ENCODE measurements around the gene STXBP5L.
"Not testable (repeated sequence)": the region's sequence is repeated elsewhere in the genome, so short reads cannot be mapped to it uniquely, and the experiment has no call there.

Gene STXBP5L

DNA sequence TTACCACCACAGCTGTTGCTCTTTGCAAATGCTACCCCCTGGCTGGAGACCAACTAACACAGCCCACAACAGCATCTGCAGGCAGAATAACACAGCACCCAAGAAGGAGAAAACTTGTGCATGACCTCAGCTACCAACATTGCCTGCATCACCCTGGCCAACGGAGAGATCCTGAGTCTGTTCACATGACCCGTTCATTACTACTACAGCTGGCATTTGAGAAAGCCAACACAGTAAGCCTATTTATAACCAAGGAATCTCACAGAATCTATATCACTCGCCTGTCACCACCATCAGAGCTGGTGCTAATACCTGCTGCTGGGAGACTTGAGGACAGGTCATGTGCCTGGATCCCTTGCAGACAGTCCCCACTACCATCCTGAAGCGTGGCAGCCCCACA lies 422.6 kb downstream of the STXBP5L start:
- Histone ChIP-seq H3K79me2 (ENCODE audit: insufficient read depth, low read length) (no peaks in the 10 kb centered on the region), H3K9ac (ENCODE audit: low read depth, low read length, poor library complexity, severe bottlenecking) (no peak overlapping the region), H3K4me1 (ENCODE audit: insufficient read depth, low read length, poor library complexity, severe bottlenecking) (no peaks in the 10 kb centered on the region), H3K4me3 (ENCODE audit: low read length, poor library complexity, severe bottlenecking) (no peak overlapping the region), H3K4me2 (ENCODE audit: low read depth, low read length, poor library complexity, severe bottlenecking) (no peak overlapping the region), H3K9me3 (ENCODE audit: insufficient read depth, low read depth, low read length) (no peaks in the 10 kb centered on the region), H3K9me2 (replicated peaks; ENCODE audit: low read depth, low read length) (no peaks in the 10 kb centered on the region), H2AFZ (ENCODE audit: low read length) (no peak overlapping the region), H4K20me1 (ENCODE audit: insufficient read depth, low read length, poor library complexity, severe bottlenecking) (no peaks in the 10 kb centered on the region), H3F3A (ENCODE audit: low read depth) (no peaks in the 10 kb centered on the region), H3K27me3 (ENCODE audit: insufficient read depth, low read length, poor library complexity, severe bottlenecking) (no peaks in the 10 kb centered on the region), H3K36me3 (ENCODE audit: insufficient read depth, low read length) (no peaks in the 10 kb centered on the region)
- TF ChIP-seq, protein P1, sequence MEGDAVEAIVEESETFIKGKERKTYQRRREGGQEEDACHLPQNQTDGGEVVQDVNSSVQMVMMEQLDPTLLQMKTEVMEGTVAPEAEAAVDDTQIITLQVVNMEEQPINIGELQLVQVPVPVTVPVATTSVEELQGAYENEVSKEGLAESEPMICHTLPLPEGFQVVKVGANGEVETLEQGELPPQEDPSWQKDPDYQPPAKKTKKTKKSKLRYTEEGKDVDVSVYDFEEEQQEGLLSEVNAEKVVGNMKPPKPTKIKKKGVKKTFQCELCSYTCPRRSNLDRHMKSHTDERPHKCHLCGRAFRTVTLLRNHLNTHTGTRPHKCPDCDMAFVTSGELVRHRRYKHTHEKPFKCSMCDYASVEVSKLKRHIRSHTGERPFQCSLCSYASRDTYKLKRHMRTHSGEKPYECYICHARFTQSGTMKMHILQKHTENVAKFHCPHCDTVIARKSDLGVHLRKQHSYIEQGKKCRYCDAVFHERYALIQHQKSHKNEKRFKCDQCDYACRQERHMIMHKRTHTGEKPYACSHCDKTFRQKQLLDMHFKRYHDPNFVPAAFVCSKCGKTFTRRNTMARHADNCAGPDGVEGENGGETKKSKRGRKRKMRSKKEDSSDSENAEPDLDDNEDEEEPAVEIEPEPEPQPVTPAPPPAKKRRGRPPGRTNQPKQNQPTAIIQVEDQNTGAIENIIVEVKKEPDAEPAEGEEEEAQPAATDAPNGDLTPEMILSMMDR (conservative IDR thresholded peaks at IDR 0.05; ENCODE audit: low read length) = no peak
- no peak for TF ChIP-seq EZH2phosphoT487 (IDR thresholded peaks at IDR 0.05; ENCODE audit: borderline replicate concordance)

DNA sequence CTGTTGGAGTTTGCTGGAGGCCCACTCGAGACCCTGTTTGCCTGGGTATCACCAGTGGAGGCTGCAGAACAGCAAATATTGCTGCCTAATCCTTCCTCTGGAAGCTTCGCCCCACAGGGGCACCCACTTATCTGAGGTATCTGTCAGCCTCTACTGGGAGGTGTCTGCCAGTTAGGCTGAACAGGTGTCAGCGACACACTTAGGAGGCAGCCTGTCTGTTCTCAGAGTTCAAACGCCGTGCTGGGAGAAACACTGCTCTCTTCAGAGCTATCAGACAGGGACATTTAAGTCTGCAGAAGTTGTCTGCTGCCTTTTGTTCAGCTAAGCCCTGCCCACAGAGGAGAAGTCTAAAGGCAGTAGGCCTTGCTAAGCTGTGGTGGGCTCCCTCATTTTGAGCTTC lies 448.0 kb downstream of the STXBP5L start:
- not testable (repeated sequence) for H3K36me3 ChIP-seq (ENCODE audit: insufficient read depth, low read length); H3K27me3 ChIP-seq (ENCODE audit: insufficient read depth, low read length, poor library complexity, severe bottlenecking)

DNA sequence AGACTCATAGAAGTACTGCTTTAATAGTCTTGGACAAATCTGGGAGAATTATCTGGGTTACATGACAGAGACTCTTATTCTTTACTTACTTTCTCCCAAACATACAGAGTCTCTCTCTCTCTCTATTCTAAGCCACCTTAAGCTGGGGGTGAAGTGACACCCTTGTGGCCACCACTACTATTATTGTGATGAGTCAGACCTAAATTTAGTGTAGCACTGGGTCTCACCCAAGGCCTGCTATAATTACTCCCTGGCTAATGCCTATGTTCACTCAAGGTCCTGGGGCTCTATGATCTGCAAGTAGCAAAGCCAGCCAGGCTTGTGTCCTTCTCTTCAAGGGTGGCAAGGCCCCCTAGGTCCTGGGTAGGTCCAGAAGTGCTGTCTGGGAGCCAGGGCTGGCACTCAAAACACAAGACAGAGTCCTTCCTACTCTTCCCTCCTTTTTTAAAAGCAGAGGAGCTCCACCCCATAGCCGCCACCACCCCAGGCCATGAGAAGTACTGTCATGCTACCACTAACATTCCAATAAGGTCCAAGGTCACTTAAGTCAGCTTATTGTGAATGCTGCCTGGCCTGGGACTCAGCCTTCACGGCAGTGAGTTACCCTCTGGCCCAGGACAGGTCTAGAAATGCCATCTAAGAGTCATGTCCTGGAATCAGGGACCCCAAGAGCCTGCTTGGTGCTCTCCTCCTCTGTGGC lies 454.2 kb downstream of the STXBP5L start:
- Histone ChIP-seq H3K9me3 (ENCODE audit: insufficient read depth, low read depth, low read length) (no peaks in the 10 kb centered on the region), H3K79me2 (ENCODE audit: insufficient read depth, low read length) (no peaks in the 10 kb centered on the region), H3K9ac (ENCODE audit: low read depth, low read length, poor library complexity, severe bottlenecking) (no peak overlapping the region), H3K36me3 (ENCODE audit: insufficient read depth, low read length) (no peaks in the 10 kb centered on the region), H3F3A (ENCODE audit: low read depth) (no peaks in the 10 kb centered on the region), H2AFZ (ENCODE audit: low read length) (no peak overlapping the region), H3K4me1 (ENCODE audit: insufficient read depth, low read length, poor library complexity, severe bottlenecking) (no peaks in the 10 kb centered on the region), H4K20me1 (ENCODE audit: insufficient read depth, low read length, poor library complexity, severe bottlenecking) (no peaks in the 10 kb centered on the region), H3K4me3 (ENCODE audit: low read length, poor library complexity, severe bottlenecking) (no peak overlapping the region), H3K27me3 (ENCODE audit: insufficient read depth, low read length, poor library complexity, severe bottlenecking) (no peaks in the 10 kb centered on the region), H3K4me2 (ENCODE audit: low read depth, low read length, poor library complexity, severe bottlenecking) (no peak overlapping the region), H3K9me2 (replicated peaks; ENCODE audit: low read depth, low read length) (no peaks in the 10 kb centered on the region)
- no peak for TF ChIP-seq EZH2phosphoT487 (IDR thresholded peaks at IDR 0.05; ENCODE audit: borderline replicate concordance)
- TF ChIP-seq, protein P1 (conservative IDR thresholded peaks at IDR 0.05; ENCODE audit: low read length) = no peak

More for the DNA sequence above, 448.0 kb downstream of the STXBP5L start:
- not testable (repeated sequence) for H3K9me3 ChIP-seq (ENCODE audit: insufficient read depth, low read depth, low read length); H3K4me2 ChIP-seq (ENCODE audit: low read depth, low read length, poor library complexity, severe bottlenecking); H3K9me2 ChIP-seq (replicated peaks; ENCODE audit: low read depth, low read length); H3K4me3 ChIP-seq (ENCODE audit: low read length, poor library complexity, severe bottlenecking); H2AFZ ChIP-seq (ENCODE audit: low read length); H3K9ac ChIP-seq (ENCODE audit: low read depth, low read length, poor library complexity, severe bottlenecking); H3K4me1 ChIP-seq (ENCODE audit: insufficient read depth, low read length, poor library complexity, severe bottlenecking); H3K79me2 ChIP-seq (ENCODE audit: insufficient read depth, low read length); H4K20me1 ChIP-seq (ENCODE audit: insufficient read depth, low read length, poor library complexity, severe bottlenecking); H3F3A ChIP-seq (ENCODE audit: low read depth)

DNA sequence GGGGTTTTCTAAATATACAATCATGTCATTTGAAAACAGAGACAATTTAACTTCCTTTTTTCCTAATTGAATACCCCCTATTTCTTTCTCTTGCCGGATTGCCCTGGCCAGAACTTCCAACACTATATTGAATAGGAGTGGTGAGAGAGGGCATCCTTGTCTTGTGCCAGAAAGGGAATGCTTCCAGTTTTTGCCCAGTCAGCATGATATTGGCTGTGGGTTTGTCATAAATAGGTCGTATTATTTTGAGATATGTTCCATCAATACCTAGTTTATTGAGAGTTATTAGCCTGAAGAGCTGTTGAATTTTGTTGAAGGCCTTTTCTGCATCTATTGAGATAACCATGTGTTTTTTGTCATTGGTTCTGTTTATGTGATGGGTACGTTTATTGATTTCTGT lies 480.3 kb downstream of the STXBP5L start:
- H3K4me3 ChIP-seq (ENCODE audit: low read length, poor library complexity, severe bottlenecking); H4K20me1 ChIP-seq (ENCODE audit: insufficient read depth, low read length, poor library complexity, severe bottlenecking); H3K27me3 ChIP-seq (ENCODE audit: insufficient read depth, low read length, poor library complexity, severe bottlenecking); H3K79me2 ChIP-seq (ENCODE audit: insufficient read depth, low read length); H3K9me3 ChIP-seq (ENCODE audit: insufficient read depth, low read depth, low read length); H3K36me3 ChIP-seq (ENCODE audit: insufficient read depth, low read length); H3K4me2 ChIP-seq (ENCODE audit: low read depth, low read length, poor library complexity, severe bottlenecking); H2AFZ ChIP-seq (ENCODE audit: low read length); H3K9me2 ChIP-seq (replicated peaks; ENCODE audit: low read depth, low read length); H3F3A ChIP-seq (ENCODE audit: low read depth); H3K9ac ChIP-seq (ENCODE audit: low read depth, low read length, poor library complexity, severe bottlenecking); H3K4me1 ChIP-seq (ENCODE audit: insufficient read depth, low read length, poor library complexity, severe bottlenecking): not testable (repeated sequence)

DNA sequence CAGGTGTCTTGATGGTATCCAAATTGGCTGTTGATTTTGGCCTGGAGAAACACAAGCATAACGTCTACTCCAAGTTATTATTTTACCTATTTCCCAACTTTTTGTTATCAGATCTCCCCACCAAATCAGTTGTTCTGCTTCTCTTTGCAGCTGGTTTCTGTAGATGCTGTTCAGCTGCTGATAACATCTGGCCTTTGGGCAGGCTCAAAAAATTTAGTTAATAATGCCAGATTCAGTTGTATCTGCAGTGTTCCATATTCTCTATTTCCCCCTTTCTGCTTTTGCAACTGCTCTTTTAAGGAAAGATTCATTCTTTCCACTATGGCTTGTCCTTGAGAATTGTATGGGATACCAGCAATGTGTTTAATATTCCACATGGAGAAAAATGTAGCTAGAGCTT lies 488.0 kb downstream of the STXBP5L start:
- H3K4me3 ChIP-seq (ENCODE audit: low read length, poor library complexity, severe bottlenecking); H3K9me2 ChIP-seq (replicated peaks; ENCODE audit: low read depth, low read length); H3K79me2 ChIP-seq (ENCODE audit: insufficient read depth, low read length); H3K9me3 ChIP-seq (ENCODE audit: insufficient read depth, low read depth, low read length); H3K4me2 ChIP-seq (ENCODE audit: low read depth, low read length, poor library complexity, severe bottlenecking); H3K4me1 ChIP-seq (ENCODE audit: insufficient read depth, low read length, poor library complexity, severe bottlenecking); H3K9ac ChIP-seq (ENCODE audit: low read depth, low read length, poor library complexity, severe bottlenecking); H3K27me3 ChIP-seq (ENCODE audit: insufficient read depth, low read length, poor library complexity, severe bottlenecking); H4K20me1 ChIP-seq (ENCODE audit: insufficient read depth, low read length, poor library complexity, severe bottlenecking); H3F3A ChIP-seq (ENCODE audit: low read depth); H3K36me3 ChIP-seq (ENCODE audit: insufficient read depth, low read length); H2AFZ ChIP-seq (ENCODE audit: low read length): not testable (repeated sequence)

DNA sequence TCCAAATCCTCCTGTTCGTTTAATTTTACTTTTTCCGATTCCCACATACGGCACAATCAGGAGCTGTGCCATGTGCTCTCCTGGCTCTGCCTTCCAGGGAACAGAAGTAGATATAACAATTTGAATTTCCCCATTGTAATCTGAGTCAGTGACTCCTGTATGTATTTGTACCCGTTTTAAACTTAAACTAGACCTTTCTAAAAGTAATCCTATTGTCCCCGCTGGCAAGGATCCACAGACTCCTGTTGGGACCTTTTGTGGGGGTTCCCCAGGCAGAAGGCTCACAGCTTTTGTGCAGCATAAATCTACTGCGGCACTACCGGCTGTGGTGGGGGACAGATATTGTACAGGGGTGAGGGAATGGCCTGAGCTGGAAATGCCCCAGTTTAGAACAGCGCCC lies 490.0 kb downstream of the STXBP5L start:
- H3K9me2 ChIP-seq (replicated peaks; ENCODE audit: low read depth, low read length); H3K79me2 ChIP-seq (ENCODE audit: insufficient read depth, low read length); H3K27me3 ChIP-seq (ENCODE audit: insufficient read depth, low read length, poor library complexity, severe bottlenecking); H4K20me1 ChIP-seq (ENCODE audit: insufficient read depth, low read length, poor library complexity, severe bottlenecking); H3K9ac ChIP-seq (ENCODE audit: low read depth, low read length, poor library complexity, severe bottlenecking); H3K4me1 ChIP-seq (ENCODE audit: insufficient read depth, low read length, poor library complexity, severe bottlenecking); H3K36me3 ChIP-seq (ENCODE audit: insufficient read depth, low read length); H3K4me3 ChIP-seq (ENCODE audit: low read length, poor library complexity, severe bottlenecking); H3F3A ChIP-seq (ENCODE audit: low read depth); H3K4me2 ChIP-seq (ENCODE audit: low read depth, low read length, poor library complexity, severe bottlenecking); H2AFZ ChIP-seq (ENCODE audit: low read length); H3K9me3 ChIP-seq (ENCODE audit: insufficient read depth, low read depth, low read length): not testable (repeated sequence)
